HG03103 (cell line): ENCODE results near the gene FGGY.

Experiments
- ATAC-seq: cut with Tn5 transposase; IDR thresholded peaks from one replicate; pipeline ENCODE4 v1.9.1; 2021; ENCODE audit warnings: low read depth; ENCODE audit not compliant: unreplicated experiment

The FGGY gene

DNA sequence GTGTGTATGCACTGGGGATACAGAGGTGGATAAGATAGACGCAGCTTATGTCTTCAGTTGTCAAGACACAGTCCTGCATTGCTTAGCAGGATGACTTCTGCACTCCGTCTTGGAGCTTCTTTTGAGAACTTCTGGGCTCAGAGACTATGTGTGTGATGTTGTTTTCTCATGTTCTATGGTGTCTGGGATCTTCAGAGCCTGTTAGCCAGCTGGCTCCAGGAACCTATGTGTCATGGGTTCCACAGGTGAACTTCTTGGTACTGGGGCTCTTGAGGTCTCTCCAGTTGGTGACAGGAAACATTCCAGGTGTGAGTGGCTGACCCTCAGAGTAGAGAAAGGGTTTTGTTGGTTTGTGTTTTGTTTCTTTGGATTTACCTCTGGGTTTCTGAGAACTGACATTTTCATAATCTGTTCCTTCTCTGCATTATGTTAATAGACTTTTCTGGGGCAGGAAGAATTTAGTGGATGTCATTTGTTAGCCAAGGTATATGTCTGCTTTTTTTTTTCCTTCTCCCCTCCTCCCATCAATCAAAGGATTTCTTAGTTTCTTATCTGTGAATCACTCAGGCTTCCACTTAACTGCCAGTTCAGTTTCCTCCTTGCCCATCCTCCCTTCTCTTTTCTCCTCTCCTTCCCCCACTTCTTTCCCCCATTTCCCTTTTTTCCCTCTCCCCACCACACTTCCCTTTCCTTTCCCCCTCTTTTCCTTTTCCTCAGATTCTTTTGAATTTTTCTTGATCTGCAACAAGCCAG is 18.1 kb downstream of the FGGY start:
- no peak for ATAC-seq

DNA sequence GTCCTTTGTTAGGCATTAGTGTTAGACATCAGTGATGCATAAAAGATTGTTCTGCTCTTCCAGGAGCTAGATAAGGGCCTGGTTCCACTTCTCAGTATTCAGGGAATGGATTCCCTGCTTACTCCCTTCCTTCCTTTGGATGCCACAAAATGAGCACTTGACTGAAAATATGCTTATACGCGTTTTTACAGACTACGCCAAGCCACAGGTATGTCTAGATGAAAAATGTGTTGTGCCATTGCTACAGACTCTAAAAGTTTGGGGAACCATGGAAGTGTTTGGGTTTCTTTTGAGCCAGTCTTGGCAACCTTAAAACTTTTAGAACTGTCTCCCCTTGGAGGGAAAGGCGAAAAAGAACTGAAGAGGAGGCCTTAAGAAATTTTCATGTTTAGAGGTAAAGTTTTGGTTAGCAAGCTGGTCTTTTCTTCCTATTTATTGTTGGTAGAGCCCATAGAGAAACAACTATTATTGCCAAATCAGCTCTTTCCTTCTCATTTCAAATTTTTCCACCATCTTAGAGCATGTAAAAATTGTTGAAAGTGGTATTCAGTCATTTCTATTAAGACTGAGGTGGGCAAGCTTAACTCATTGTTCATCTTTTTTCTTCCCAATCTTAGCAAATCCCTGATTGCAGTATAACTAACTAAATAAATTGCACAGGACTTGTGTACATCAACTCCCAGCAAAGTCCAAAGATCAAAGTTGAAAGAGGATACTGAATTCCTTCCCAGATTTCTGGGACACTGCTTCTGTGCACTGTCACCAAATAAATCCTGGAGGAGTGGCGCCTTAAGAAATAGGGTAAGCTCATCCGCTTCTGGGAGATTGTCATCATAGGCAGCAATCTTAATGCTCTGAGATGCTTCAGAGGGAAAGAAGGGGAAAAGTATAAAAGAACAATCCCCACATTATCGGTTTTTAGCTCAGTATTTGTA is 18.9 kb downstream of the FGGY start:
- no peak for ATAC-seq

DNA sequence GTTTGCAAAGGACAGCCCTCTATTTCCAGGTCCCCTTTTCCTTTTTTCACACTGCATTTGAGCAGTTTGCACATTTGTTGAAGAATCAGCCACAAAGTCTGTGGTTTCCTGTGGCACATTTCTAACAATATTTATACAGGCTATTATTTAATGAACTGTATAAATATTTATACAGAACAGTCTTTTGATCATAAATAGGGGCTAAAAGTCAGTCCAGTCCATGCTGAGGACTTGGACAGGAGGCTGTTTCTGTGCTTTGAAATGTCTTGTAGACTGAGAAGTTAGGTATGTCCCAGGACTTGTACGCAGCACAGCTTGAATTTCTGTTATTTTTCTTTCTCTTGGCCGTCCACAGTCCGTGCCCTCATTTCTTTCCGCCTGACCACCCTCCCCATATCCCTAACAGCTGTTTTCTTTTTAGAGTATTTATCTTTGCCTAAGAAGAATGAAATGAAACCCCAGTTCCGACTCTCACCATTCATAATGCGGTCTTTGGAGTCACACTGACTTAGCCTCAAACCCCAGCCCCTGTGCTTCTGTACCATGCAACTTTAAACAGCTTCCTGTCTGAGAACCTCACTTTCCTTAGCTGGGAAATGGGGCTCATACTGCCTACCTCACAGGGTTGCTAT is 19.7 kb downstream of the FGGY start:
- ATAC-seq, result peak; percentile 85

DNA sequence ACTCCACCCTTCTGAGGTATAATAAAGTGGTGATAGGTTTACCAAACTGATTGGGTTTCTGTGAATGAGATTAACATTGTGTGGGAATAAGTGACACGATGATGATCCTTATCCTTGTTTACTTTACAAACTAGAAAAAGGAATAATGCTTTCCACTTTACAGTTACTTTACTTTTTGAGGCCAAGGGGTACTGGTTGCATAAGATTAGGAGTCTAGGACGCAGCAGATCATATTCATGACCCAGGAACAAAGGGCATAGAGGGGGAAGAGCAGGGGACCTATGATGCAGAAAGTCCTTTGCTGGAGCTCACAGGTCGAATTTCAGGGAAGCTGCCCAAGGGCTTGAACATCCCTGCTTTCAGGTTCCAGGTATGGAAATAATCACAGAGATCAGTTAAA is 20.4 kb downstream of the FGGY start:
- no peak for ATAC-seq

DNA sequence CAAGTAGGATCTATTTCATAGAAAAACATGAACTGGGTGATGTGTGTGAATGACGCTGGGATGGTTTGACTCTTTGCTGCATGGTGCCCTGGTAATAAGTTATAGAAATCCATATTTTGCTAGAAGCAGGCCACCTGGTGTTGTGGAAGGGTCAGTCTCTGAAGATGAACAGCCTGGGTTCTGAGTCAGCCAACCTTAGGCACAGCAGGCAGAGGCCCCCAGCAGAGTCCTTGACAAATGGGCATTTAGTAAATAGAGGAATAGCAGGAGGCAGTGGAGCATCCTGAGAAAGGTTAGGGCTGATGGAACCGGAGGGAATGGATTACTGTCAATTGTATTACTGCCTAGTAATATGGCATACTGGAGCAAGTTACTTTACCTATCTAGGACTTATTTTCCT is 20.9 kb downstream of the FGGY start:
- ATAC-seq, result no peak

DNA sequence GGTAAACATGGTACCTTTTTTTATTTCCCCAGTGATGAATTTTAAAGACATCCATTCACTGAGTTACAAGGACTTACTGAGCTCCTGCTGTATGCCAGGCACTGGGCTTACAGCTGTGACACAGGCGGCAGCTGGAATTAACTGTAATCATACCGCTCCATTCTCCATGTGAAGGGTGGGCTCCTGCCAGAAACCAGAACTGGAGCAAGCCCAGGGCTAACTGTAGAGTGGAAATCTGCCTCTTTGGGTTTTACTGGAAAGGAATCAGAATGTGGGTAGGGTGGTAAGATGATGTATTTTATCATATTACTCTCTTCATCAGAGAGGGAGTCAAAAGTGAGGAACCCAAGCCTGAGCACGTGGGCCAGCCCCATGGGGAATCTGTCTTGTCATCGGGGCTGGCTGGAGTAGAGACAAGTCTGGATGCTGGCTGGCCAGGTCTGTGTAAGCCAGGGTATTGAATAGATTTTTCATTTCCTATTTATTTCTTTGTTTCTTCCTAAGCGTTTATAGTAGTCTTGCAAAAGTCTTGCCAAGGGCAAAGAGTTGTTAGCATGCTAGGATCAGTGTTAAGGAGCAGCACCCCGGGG is 21.5 kb downstream of the FGGY start:
- ATAC-seq, result no peak

DNA sequence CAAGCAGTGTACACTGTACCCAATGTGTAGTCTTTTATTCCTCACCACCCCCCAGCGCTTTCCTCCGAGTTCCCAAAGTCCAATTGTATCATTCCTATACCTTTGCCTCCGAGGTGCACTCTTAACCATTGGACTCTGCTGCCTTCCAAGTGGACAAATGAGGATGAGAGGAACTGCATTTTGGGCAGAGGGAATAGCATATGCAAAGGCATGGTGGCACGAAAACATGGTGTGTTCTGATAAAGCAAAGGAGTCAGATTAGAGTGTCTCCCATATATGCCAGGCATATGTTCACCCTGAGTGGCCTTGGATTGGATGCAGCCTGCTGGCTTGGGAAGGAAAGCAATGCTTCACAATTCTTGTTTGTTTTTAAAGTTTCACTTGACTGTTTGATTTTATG is 25.5 kb downstream of the FGGY start:
- ATAC-seq, result no peak

DNA sequence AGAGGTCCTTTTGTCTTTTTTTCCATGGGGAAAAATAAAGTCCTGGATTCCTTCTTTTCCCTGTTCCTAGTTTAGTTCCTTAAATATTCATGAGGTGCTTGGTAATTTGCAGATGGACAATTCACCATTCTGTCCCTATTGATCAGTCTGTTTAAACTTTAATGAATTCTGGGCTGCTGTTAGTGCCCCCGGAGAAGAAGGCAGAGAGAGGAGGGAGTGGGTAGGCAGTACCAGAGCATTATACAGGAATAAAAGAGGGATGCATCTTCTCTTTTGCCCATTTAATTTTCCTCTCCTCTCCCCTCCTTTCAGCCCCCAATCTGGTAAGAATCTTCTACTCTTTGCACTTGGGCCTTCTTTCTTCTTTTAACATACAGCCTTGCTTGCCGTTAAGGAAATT is 25.9 kb downstream of the FGGY start:
- no peak for ATAC-seq

DNA sequence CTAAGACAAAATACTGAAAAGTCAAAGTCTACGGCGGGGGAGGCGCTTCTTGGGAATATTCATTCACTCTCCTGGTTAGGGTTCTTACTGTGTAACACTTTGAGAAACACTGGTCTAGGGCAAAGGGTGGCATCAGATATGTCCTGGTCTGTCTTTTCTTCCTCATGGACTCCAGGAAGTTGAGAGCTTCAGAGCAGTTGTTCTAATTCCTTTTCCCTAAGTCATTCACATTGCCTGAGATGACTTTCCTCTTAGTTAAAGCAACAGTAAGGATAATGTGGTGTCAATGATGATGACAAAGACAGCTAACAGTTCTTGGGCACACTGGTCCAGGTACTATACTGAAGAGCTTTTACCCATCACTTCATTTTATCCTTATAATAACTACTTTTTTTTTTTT is 27.0 kb downstream of the FGGY start:
- ATAC-seq, result no peak

DNA sequence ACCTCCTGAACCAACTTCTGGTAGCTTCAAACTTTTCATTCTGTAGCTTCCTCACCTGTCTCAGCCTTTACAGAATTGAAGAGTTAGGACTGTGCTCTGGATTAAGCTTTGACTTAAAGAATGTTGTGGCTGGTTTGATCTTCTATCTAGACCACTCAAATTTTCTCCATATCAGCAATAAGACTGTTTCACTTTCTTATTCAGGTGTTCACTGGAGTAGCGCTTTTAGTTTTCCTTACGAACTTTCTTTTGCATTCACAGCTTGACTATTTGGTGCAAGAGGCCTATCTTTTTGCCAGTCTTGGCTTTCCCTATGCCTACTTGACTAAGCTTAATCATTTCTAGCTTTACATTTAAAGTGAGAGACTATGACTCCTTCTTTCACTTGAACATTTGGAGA is 31.5 kb downstream of the FGGY start:
- ATAC-seq, result no peak

DNA sequence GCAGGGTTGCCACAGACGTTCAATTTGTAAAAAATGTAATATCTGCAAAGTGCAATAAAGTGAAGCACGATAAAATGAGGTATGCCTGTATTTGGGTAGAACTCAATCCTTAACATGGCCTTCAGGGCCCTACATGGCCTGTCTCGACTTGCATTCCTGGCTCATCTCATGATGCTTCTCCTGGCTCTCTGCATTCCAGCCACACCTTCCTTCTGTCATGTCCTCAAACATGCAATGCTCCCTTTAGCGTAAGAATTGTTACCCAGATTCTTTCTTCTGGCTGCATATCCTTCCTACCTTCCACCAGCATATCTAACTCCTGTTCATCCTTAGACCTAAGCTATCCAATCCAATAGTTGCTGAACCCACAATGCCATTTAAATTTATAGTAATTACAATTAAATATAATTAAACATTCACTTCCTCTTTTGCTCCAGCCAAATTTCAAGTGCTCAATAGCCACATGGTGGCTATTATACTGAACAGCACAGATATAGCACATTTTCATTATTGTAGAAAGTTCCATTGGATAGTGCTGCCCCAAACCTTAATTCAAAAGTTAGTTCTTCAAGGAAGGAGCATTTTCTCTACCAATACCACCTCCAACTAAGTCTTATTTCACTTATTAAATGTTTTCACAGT is 32.6 kb downstream of the FGGY start:
- ATAC-seq, result no peak

DNA sequence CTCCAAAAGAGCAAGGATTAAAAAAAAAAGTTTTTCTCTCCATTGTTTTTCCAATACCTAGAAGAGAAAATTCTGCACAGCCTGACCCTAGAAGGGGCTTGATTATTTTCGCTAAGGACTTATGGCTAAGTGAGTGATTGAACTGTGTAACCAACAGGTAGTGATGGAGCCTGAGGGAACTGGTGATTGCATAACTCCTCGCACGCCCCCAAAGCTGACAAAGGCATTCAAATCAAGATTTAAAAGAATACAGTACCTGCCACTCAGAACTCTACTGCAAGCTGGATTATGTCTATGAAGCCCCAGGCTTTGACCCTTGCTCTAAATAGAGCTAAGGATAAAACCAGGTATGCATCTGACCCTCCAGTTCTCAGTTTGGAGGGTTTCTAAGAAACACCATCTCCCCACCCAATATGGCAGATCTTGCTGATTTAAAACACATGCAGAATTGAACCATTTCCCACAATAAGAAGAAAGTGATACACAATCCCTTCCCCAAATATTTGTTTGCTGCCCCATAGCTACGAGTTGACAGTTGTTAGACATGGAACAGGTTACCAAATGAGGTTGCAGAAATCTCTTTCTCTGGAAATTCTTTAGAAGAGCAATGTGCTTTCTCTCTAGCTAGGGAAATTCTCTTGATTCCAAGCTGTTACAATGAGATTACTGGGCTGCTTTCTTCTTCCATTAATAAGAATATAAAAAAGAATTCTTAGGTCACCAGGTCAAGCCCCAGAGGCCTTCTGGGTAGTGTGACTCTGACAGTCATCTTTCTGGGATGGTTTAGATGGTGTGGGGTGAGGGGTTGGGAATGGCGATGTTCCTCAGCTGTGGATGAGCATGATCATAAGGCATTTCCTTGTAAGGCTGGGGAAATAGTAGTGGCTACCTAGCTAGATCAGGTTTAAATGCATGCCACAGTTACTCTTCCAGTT is 35.1 kb downstream of the FGGY start:
- ATAC-seq, result no peak

DNA sequence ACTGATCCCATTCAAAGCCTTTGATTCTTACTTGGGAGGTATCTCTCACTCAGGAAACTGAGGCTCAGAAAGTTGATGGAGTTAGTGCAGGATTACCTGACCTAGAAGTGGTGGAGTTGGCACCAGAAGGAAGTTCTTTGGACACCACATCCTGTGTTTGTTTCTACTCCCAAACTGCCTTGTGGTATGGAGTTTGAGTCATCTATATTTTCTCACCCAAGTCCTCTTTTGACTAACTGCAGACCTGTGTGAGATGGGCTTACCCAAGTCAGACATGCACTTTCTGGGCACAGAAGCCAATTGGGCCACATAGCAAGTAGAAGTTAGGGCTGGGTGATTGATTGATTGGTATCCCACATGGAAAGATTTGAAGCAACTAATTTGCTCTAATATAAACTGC is 36.1 kb downstream of the FGGY start:
- ATAC-seq, result no peak

DNA sequence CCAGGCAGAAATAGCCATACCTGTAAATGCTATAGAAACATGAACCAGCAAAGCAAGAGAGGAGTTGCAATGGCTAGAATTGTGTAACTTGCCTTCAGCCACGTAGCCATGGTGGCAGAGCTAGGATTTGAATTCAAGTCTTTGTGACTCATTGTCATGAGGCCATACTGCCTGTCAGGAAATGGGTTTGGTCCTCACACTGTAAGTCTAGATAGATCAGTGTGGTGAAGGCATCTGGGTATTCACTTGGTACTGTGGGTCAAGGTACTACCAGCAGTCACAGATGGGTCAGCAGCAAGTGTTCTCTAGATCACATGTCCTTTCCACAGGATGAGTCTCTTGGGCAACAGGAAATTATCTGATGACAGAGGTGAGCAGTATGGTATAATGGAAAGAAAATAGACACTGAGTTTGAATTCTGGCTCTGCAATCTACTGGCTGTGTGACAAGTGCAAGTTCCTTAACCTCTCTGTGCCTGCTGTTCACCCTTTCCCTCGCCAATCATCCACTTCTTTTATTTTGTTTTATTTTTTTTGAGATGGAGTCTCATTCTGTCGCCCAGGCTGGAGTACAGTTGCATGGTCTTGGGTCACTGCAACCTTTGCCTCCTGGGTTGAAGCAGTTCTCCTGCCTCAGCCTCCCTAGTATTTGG is 36.9 kb downstream of the FGGY start:
- ATAC-seq, result no peak

DNA sequence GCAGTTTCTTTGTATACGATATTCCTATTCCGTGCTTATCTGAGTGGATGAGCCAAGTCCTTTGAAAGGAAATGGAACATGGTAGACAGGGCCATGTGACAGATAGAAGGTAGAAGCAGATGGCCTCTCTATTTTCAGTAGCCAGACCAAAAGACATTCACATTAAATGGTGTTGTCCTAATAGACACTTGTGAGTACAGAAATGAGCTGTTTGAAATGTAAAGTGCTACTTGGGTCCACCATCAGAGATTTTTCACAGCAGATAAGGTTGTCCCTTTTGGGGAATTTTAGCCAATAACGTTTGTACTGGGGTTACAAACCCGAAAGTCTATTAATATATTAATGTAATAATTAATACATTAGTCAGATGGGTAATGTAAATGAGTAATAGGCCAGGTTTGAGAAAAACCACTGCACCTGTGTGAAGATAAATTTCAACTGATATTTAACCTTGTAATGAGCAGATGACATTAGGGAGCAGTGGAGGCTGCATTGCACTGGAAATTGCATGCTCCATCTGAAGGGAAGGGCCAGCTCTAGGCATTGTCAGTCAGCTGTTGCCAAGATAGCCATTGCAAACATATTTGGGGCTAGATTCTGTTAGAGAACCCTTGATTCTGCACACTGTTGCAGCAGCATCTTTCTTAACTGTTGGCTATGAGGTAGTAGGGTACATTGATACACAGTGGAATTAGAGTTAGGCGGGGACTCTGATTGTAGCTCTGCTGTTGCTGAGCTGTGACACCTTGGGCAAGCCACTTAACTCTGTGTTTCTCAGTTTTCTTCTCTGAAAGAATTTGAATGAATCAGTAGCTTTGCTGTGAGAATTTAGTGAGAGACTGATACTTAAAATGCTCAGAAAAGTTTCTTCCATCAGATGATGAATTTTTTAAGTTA is 43.8 kb downstream of the FGGY start:
- ATAC-seq, result no peak

DNA sequence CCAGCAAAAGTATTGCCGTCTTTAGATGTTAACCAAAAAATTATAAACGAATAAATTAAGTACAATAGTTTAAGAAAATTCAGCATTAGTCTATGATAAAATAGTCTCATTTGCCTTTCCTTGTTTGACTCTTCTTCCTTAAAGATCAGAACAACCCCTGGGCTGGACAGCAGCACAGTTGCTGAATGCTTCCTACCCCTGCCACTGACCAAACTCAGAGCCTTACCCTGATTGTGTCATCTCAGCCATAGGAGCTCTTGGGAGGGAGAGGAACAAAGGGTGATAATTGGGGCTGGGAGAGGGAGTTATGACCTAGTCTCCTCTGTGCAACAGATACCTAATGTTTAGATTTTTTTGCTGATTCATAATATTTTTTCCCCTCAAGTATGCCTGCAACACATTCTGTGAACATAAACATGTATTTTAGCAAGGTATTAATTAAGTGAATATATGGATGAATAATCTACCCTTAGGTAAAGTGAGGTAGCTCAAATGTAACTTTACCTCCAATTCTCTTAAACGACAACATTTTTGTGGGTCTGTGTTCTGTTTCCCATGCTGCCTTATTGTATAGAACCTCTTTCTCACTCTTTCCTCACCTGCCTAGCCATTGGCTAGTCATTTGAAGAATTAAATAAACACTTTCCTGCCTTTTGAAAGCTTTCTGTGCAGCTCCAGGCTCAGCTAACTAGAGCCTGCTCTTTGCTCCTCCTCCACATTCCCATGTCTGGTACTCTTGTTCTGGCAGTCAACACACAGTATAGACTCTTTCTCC is 46.1 kb downstream of the FGGY start:
- ATAC-seq, result no peak

DNA sequence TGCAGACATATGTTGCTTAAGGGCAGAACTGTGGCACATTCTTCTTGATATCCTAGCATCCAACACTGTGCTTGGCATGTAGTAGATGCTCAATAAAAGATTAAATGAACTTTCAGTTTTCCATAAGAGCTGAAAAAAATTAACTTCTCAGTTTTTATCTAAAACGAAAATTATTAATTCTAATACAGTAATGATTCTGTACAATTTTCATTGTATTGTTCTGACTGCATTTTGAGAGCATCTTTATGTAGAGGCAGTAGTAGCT is 46.6 kb downstream of the FGGY start:
- ATAC-seq, result no peak

DNA sequence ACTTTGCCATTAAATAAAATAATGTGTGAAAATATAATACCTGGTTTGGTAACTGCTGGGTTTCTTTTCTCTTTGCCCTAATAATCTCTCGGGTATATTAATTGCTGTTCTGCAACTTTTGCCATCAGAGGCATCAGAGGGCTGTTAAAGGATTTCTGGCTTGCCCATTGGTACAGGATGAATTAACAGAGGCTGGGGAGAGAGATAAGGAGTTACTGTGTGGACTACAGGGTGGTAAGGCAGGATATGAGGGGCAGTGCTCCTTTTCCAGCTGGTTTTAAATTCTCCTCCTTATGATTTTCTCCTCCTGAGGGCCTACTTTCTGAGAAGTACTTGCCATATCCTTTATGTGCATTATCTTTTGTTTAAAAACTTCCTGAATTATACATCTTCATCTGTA is 48.3 kb downstream of the FGGY start:
- no peak for ATAC-seq
